GM23338 (cell line): ENCODE results near the gene SLC6A11. TPM values are rescaled to one million over a fixed set of nuclear protein-coding genes. Genes with fewer than 3 reads are reported as not detected.
A peak's percentile ranks its signal among the peaks of the same experiment; 100 is the strongest.

Experiments
- ATAC-seq: fragments of 200-7000 bp; cut with Tn5 transposase; 3 replicates; pipeline ENCODE4 v1.9.1; 2020
- DNase-seq: peaks from one replicate; pipeline ENCODE4 v3.0.0-alpha.2; 2015; ENCODE audit warnings: low spot score
- H2AFZ ChIP-seq: fragments of 200-600 bp; sonication (generic); 2 replicates; pipeline ENCODE4 v1.8.0; 2016; ENCODE audit warnings: antibody characterized with exemption, mild to moderate bottlenecking, moderate library complexity
- H3F3A ChIP-seq: fragments of 200-600 bp; sonication (generic); replicated peaks from 2 replicates; pipeline ENCODE4 v1.8.0; 2017; ENCODE audit warnings: antibody characterized with exemption, mixed run types, low read depth
- H3K27ac ChIP-seq: fragments of 200-600 bp; sonication (generic); 2 replicates; pipeline ENCODE4 v1.6.1; 2016; ENCODE audit warnings: low read depth
- H3K27me3 ChIP-seq: fragments of 200-600 bp; sonication (generic); 2 replicates; pipeline ENCODE4 v1.8.0; 2016; ENCODE audit warnings: mild to moderate bottlenecking, mixed run types, moderate library complexity; ENCODE audit not compliant: insufficient read depth
- H3K36me3 ChIP-seq: fragments of 200-600 bp; sonication (generic); 2 replicates; pipeline ENCODE4 v1.8.0; 2016; ENCODE audit warnings: mild to moderate bottlenecking; ENCODE audit not compliant: insufficient read depth
- H3K4me1 ChIP-seq: fragments of 200-600 bp; sonication (generic); 2 replicates; pipeline ENCODE4 v1.8.0; 2016; ENCODE audit warnings: mild to moderate bottlenecking, moderate library complexity; ENCODE audit not compliant: insufficient read depth
- H3K4me2 ChIP-seq: fragments of 200-600 bp; sonication (generic); 2 replicates; pipeline ENCODE4 v1.7.1; 2017; ENCODE audit warnings: mixed run types
- H3K4me3 ChIP-seq: fragments of 200-600 bp; sonication (generic); 2 replicates; pipeline ENCODE4 v1.6.1; 2016; ENCODE audit warnings: mixed run types
- H3K79me2 ChIP-seq: fragments of 200-600 bp; sonication (generic); replicated peaks from 2 replicates; pipeline ENCODE4 v1.8.0; 2017; ENCODE audit warnings: mild to moderate bottlenecking; ENCODE audit not compliant: insufficient read depth
- H3K9me2 ChIP-seq: fragments of 200-600 bp; sonication (generic); 2 replicates; pipeline ENCODE4 v1.8.0; 2017; ENCODE audit not compliant: insufficient read depth
- H4K20me1 ChIP-seq: fragments of 200-600 bp; sonication (generic); replicated peaks from 2 replicates; pipeline ENCODE4 v1.8.0; 2017; ENCODE audit warnings: mild to moderate bottlenecking; ENCODE audit not compliant: insufficient read depth
- H3K27ac Mint-ChIP-seq: 2 replicates; pipeline ENCODE4 v1.8.0; 2020; ENCODE audit warnings: inconsistent platforms, mild to moderate bottlenecking, moderate library complexity, mixed read lengths
- H3K27me3 Mint-ChIP-seq: 3 replicates; pipeline ENCODE4 v1.8.0; 2022; ENCODE audit warnings: low read depth, mild to moderate bottlenecking, moderate library complexity, mixed read lengths, inconsistent platforms; ENCODE audit not compliant: insufficient read depth, poor library complexity
- H3K36me3 Mint-ChIP-seq: 3 replicates; pipeline ENCODE4 v1.8.0; 2021; ENCODE audit warnings: low read depth, mild to moderate bottlenecking, inconsistent platforms, moderate library complexity, mixed read lengths
- H3K4me1 Mint-ChIP-seq: 3 replicates; pipeline ENCODE4 v1.8.0; 2020; ENCODE audit warnings: mild to moderate bottlenecking, inconsistent platforms, mixed read lengths
- H3K4me3 Mint-ChIP-seq: 3 replicates; pipeline ENCODE4 v1.8.0; 2021; ENCODE audit warnings: moderate library complexity, mild to moderate bottlenecking, inconsistent platforms, mixed read lengths
- H3K9me3 Mint-ChIP-seq: 3 replicates; pipeline ENCODE4 v1.8.0; 2020; ENCODE audit warnings: moderate library complexity, mild to moderate bottlenecking, inconsistent platforms, mixed read lengths
- CREB1 ChIP-seq: fragments of 250-450 bp; sonication (Bioruptor Pico); IDR thresholded peaks from 2 replicates; pipeline ENCODE4 v1.5.0; 2020; ENCODE audit warnings: low read depth, mild to moderate bottlenecking, moderate library complexity
- CTCF ChIP-seq, 2 experiments: fragments of 200-600 bp in 1 of 2; sonication (generic) in 1 of 2; conservative IDR thresholded peaks; 2 replicates each; pipeline versions ENCODE4 v1.5.1 to v1.6.1; 2016 to 2017; ENCODE audit warnings: antibody characterized with exemption in 2 of 2, low read depth in 2 of 2, mild to moderate bottlenecking in 2 of 2, moderate library complexity in 1 of 2
- ETS1 ChIP-seq: IDR thresholded peaks from 2 replicates; pipeline ENCODE4 v1.6.1; 2016; ENCODE audit warnings: antibody characterized with exemption
- EZH2 ChIP-seq: fragments of 200-600 bp; sonication (generic); IDR thresholded peaks from one replicate; pipeline ENCODE4 v1.8.0; 2017; ENCODE audit warnings: antibody characterized with exemption, mild to moderate bottlenecking, low read depth; ENCODE audit not compliant: unreplicated experiment
- EZH2phosphoT487 ChIP-seq: fragments of 200-600 bp; sonication (generic); IDR thresholded peaks from one replicate; pipeline ENCODE4 v1.8.1; 2018; ENCODE audit warnings: antibody characterized with exemption; ENCODE audit not compliant: unreplicated experiment
- JUNB ChIP-seq: IDR thresholded peaks from one replicate; pipeline ENCODE4 v1.6.1; 2016; ENCODE audit warnings: antibody characterized with exemption; ENCODE audit not compliant: unreplicated experiment
- NANOG ChIP-seq: IDR thresholded peaks from 2 replicates; pipeline ENCODE4 v1.6.1; 2016; ENCODE audit warnings: antibody characterized with exemption, borderline replicate concordance
- POLR2AphosphoS5 ChIP-seq: IDR thresholded peaks from 2 replicates; pipeline ENCODE4 v1.6.1; 2016; ENCODE audit warnings: antibody characterized with exemption, low read depth
- REST ChIP-seq: IDR thresholded peaks from one replicate; pipeline ENCODE4 v1.6.1; 2018; ENCODE audit warnings: antibody characterized with exemption; ENCODE audit not compliant: unreplicated experiment
- STAT1 ChIP-seq: IDR thresholded peaks from one replicate; pipeline ENCODE4 v1.6.1; 2016; ENCODE audit warnings: antibody characterized with exemption; ENCODE audit not compliant: unreplicated experiment
- ZNF114 ChIP-seq: fragments of 250-450 bp; sonication (Bioruptor Pico); IDR thresholded peaks from 2 replicates; pipeline ENCODE4 v1.5.0; 2020; ENCODE audit warnings: mild to moderate bottlenecking, moderate library complexity
- ZNF331 ChIP-seq: fragments of 250-450 bp; sonication (Bioruptor Pico); IDR thresholded peaks from 2 replicates; pipeline ENCODE4 v1.5.0; 2020; ENCODE audit warnings: low read depth, mild to moderate bottlenecking, moderate library complexity
- ZNF462 ChIP-seq: fragments of 250-450 bp; sonication (Bioruptor Pico); IDR thresholded peaks from 2 replicates; pipeline ENCODE4 v1.5.0; 2020; ENCODE audit warnings: mild to moderate bottlenecking, moderate library complexity
- polyA plus RNA-seq: library from polyadenylated mRNA; unstranded; fragments of >200 nt; fragmentation: Nextera tagmentation; extraction: Ambion mirVana; gene quantifications from 2 replicates; pipeline ENCODE4 v1.2.1, GENCODE V29; 2016
- total RNA-seq: library from RNA; depleted of rRNA; stranded (reverse); fragments of >200 nt; shearing (Covaris generic); gene quantifications from 2 replicates; pipeline ENCODE4 v1.2.3, GENCODE V29; 2014

SLC6A11 gene
- total and polyA plus RNA-seq, 2 experiments from 2014 or later, result 0.47 to 1.1 TPM

GRCh38 chr3:10771486-10772270 lies 44.4 kb upstream of the SLC6A11 start:
- H3K4me2 ChIP-seq, result no peak overlapping the region
- H4K20me1 ChIP-seq, result no peaks in the 10 kb centered on the region
- H3K9me3 Mint-ChIP-seq, result no peaks in the 10 kb centered on the region
- H3K4me1 ChIP-seq, result no peaks in the 10 kb centered on the region
- no peaks in the 10 kb centered on the region for H3K9me2 ChIP-seq
- H3K27ac Mint-ChIP-seq, result no peak overlapping the region
- H3K27me3 Mint-ChIP-seq, result peaks cover 8% of the 10 kb centered on the region
- H3K36me3 ChIP-seq, result no peaks in the 10 kb centered on the region
- DNase-seq (no peak), ATAC-seq (no peak)
- TF ChIP-seq STAT1 (no peak), ETS1 (no peak), ZNF462 (CRISPR knock-in tag) (no peak), POLR2AphosphoS5 (no peak), CTCF (conservative IDR thresholded peaks at IDR 0.05; ENCODE audit: low read depth in 2 of 2) (no peak), JUNB (no peak), ZNF331 (CRISPR knock-in tag) (no peak), EZH2phosphoT487 (no peak), NANOG (no peak), EZH2 (no peak), ZNF114 (CRISPR knock-in tag) (no peak), CREB1 (no peak), REST (no peak)
- H3K4me3 ChIP-seq, result no peak overlapping the region
- no peaks in the 10 kb centered on the region for H3F3A ChIP-seq
- H3K27ac ChIP-seq, result no peak overlapping the region
- H3K36me3 Mint-ChIP-seq, result no peaks in the 10 kb centered on the region
- no peak overlapping the region for H3K4me3 Mint-ChIP-seq
- no peaks in the 10 kb centered on the region for H3K79me2 ChIP-seq
- no peaks in the 10 kb centered on the region for H3K27me3 ChIP-seq
- 0 out of 3 replicates have a peak, but pooled peaks cover 2% of the 10 kb centered on the region for H3K4me1 Mint-ChIP-seq
- peak overlapping the region; percentile 89 for H2AFZ ChIP-seq
